HepG2 (cell line): ENCODE results near the gene FOXK2. TPM values are rescaled to one million over a fixed set of nuclear protein-coding genes. Genes with fewer than 3 reads are reported as not detected.

Experiments
- ARNT ChIP-seq: fragments of 450-650 bp; IDR thresholded peaks from 2 replicates; pipeline ENCODE4 v1.6.1; 2017
- CREM ChIP-seq, 2 experiments: sonication (generic) in 1 of 2; formaldehyde crosslinking in 1 of 2; IDR thresholded peaks; 2 replicates each; pipeline versions ENCODE4 v1.4.0 to v1.6.1; 2016 to 2020; ENCODE audit warnings: antibody characterized with exemption in 1 of 2, mild to moderate bottlenecking in 1 of 2, missing genetic modification reagents in 1 of 2
- GATAD1 ChIP-seq: IDR thresholded peaks from 2 replicates; pipeline ENCODE4 v1.6.1; 2016; ENCODE audit warnings: missing genetic modification reagents, missing compliant biosample characterization
- KLF9 ChIP-seq: IDR thresholded peaks from 2 replicates; pipeline ENCODE4 v1.6.1; 2016; ENCODE audit warnings: low read depth
- KMT2A ChIP-seq: sonication (generic); formaldehyde crosslinking; IDR thresholded peaks from 2 replicates; pipeline ENCODE4 v1.4.0; 2020; ENCODE audit warnings: missing genetic modification reagents
- LRRFIP1 ChIP-seq: sonication (generic); formaldehyde crosslinking; conservative IDR thresholded peaks from 2 replicates; pipeline ENCODE4 v1.4.0; 2020; ENCODE audit warnings: missing genetic modification reagents
- NCOA1 ChIP-seq: sonication (generic); formaldehyde crosslinking; IDR thresholded peaks from 2 replicates; pipeline ENCODE4 v1.9.0; 2021; ENCODE audit warnings: missing genetic modification reagents
- POLR2AphosphoS2 ChIP-seq: IDR thresholded peaks from 2 replicates; pipeline ENCODE4 v1.6.1; 2011; ENCODE audit warnings: low read depth, low read length, improper control_type of control experiment
- TEAD2 ChIP-seq: sonication (generic); formaldehyde crosslinking; IDR thresholded peaks from 2 replicates; pipeline ENCODE4 v1.9.0; 2021; ENCODE audit warnings: missing genetic modification reagents
- ZNF205 ChIP-seq: IDR thresholded peaks from 2 replicates; pipeline ENCODE4 v1.6.1; 2018; ENCODE audit warnings: missing biosample characterization, missing genetic modification reagents
- ZNF362 ChIP-seq: sonication (generic); formaldehyde crosslinking; IDR thresholded peaks from 2 replicates; pipeline ENCODE4 v1.4.0; 2020; ENCODE audit warnings: missing genetic modification reagents, mild to moderate bottlenecking, borderline replicate concordance
- ZNF749 ChIP-seq: sonication (generic); formaldehyde crosslinking; IDR thresholded peaks from 2 replicates; pipeline ENCODE4 v1.8.0; 2022; ENCODE audit warnings: mild to moderate bottlenecking, missing genetic modification reagents, moderate library complexity, borderline replicate concordance
- polyA plus RNA-seq, 8 experiments: library from polyadenylated mRNA; depleted of rRNA in 3 of 8; stranded (reverse) in 7 of 8; unstranded in 1 of 8; fragments of >200 nt; fragmentation: Illumina TruSeq in 4 of 8; extraction: Trizol in 4 of 8; gene quantifications; 2 replicates each; pipeline versions ENCODE4 v1.2.1 to v1.2.3, GENCODE V29; 2011 to 2016; ENCODE audit warnings: low read depth in 4 of 8, missing spikeins in 1 of 8, mixed read lengths in 1 of 8; ENCODE audit not compliant: insufficient read depth in 1 of 8
- total RNA-seq, 5 experiments: library from RNA; depleted of rRNA; stranded (reverse); fragments of >200 nt; fragmentation: Illumina TruSeq; extraction: Trizol; gene quantifications; 2 replicates each; pipeline ENCODE4 v1.2.3, GENCODE V29; 2016; ENCODE audit warnings: low read depth in 1 of 5
- TF ChIP-seq, protein P1 (sequence below): sonication (generic); formaldehyde crosslinking; IDR thresholded peaks from 2 replicates; pipeline ENCODE4 v1.4.0; 2020; ENCODE audit warnings: missing genetic modification reagents, borderline replicate concordance
- TF ChIP-seq, protein P2 (sequence below): sonication (generic); formaldehyde crosslinking; IDR thresholded peaks from 2 replicates; pipeline ENCODE4 v1.4.0; 2020; ENCODE audit warnings: missing genetic modification reagents, borderline replicate concordance
- TF ChIP-seq, protein P3 (sequence below): sonication (generic); formaldehyde crosslinking; IDR thresholded peaks from 2 replicates; pipeline ENCODE4 v1.8.0; 2022; ENCODE audit warnings: mild to moderate bottlenecking, missing genetic modification reagents, moderate library complexity
- TF ChIP-seq, protein P4 (sequence below): sonication (generic); formaldehyde crosslinking; IDR thresholded peaks from 2 replicates; pipeline ENCODE4 v1.5.0; 2020; ENCODE audit warnings: missing genetic modification reagents, mild to moderate bottlenecking, borderline replicate concordance

Gene FOXK2
- total and polyA plus RNA-seq, 2 of the 13 experiments (the other 11 are each of a cell fraction or from before 2014, with no cell fraction given) = 67.1 to 67.2 TPM

GRCh38 chr17:82517230-82517865 lies 2.2 kb upstream of the FOXK2 start (continued):
- TF ChIP-seq, protein P1, sequence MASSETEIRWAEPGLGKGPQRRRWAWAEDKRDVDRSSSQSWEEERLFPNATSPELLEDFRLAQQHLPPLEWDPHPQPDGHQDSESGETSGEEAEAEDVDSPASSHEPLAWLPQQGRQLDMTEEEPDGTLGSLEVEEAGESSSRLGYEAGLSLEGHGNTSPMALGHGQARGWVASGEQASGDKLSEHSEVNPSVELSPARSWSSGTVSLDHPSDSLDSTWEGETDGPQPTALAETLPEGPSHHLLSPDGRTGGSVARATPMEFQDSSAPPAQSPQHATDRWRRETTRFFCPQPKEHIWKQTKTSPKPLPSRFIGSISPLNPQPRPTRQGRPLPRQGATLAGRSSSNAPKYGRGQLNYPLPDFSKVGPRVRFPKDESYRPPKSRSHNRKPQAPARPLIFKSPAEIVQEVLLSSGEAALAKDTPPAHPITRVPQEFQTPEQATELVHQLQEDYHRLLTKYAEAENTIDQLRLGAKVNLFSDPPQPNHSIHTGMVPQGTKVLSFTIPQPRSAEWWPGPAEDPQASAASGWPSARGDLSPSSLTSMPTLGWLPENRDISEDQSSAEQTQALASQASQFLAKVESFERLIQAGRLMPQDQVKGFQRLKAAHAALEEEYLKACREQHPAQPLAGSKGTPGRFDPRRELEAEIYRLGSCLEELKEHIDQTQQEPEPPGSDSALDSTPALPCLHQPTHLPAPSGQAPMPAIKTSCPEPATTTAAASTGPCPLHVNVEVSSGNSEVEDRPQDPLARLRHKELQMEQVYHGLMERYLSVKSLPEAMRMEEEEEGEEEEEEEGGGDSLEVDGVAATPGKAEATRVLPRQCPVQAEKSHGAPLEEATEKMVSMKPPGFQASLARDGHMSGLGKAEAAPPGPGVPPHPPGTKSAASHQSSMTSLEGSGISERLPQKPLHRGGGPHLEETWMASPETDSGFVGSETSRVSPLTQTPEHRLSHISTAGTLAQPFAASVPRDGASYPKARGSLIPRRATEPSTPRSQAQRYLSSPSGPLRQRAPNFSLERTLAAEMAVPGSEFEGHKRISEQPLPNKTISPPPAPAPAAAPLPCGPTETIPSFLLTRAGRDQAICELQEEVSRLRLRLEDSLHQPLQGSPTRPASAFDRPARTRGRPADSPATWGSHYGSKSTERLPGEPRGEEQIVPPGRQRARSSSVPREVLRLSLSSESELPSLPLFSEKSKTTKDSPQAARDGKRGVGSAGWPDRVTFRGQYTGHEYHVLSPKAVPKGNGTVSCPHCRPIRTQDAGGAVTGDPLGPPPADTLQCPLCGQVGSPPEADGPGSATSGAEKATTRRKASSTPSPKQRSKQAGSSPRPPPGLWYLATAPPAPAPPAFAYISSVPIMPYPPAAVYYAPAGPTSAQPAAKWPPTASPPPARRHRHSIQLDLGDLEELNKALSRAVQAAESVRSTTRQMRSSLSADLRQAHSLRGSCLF (CRISPR knock-in tag) = no peak
- TF ChIP-seq ZNF205 (CRISPR knock-in tag) = peak; percentile 91
- TF ChIP-seq KMT2A (CRISPR knock-in tag) = peak; percentile 73
- TF ChIP-seq TEAD2 (CRISPR knock-in tag) = no peak
- 0 out of 2 replicates have a peak, but pooled peaks have one; percentile 63 for TF ChIP-seq KLF9
- no peak for TF ChIP-seq LRRFIP1 (CRISPR knock-in tag)
- no peak for TF ChIP-seq NCOA1 (CRISPR knock-in tag)
- no peak for TF ChIP-seq ZNF749 (CRISPR knock-in tag)
- TF ChIP-seq, protein P2, sequence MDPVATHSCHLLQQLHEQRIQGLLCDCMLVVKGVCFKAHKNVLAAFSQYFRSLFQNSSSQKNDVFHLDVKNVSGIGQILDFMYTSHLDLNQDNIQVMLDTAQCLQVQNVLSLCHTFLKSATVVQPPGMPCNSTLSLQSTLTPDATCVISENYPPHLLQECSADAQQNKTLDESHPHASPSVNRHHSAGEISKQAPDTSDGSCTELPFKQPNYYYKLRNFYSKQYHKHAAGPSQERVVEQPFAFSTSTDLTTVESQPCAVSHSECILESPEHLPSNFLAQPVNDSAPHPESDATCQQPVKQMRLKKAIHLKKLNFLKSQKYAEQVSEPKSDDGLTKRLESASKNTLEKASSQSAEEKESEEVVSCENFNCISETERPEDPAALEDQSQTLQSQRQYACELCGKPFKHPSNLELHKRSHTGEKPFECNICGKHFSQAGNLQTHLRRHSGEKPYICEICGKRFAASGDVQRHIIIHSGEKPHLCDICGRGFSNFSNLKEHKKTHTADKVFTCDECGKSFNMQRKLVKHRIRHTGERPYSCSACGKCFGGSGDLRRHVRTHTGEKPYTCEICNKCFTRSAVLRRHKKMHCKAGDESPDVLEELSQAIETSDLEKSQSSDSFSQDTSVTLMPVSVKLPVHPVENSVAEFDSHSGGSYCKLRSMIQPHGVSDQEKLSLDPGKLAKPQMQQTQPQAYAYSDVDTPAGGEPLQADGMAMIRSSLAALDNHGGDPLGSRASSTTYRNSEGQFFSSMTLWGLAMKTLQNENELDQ (CRISPR knock-in tag) = peak; percentile 73; the same call in 1 of the 2 replicates
- TF ChIP-seq, protein P3, sequence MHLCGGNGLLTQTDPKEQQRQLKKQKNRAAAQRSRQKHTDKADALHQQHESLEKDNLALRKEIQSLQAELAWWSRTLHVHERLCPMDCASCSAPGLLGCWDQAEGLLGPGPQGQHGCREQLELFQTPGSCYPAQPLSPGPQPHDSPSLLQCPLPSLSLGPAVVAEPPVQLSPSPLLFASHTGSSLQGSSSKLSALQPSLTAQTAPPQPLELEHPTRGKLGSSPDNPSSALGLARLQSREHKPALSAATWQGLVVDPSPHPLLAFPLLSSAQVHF (CRISPR knock-in tag) = no peak
- TF ChIP-seq, protein P4, sequence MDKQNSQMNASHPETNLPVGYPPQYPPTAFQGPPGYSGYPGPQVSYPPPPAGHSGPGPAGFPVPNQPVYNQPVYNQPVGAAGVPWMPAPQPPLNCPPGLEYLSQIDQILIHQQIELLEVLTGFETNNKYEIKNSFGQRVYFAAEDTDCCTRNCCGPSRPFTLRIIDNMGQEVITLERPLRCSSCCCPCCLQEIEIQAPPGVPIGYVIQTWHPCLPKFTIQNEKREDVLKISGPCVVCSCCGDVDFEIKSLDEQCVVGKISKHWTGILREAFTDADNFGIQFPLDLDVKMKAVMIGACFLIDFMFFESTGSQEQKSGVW (CRISPR knock-in tag) = no peak
- no peak for TF ChIP-seq ARNT
- TF ChIP-seq GATAD1 (CRISPR knock-in tag) = peak; percentile 65
- peak; percentile 68; the same call in 1 of the 2 replicates for TF ChIP-seq ZNF362 (CRISPR knock-in tag)
- no peak for TF ChIP-seq POLR2AphosphoS2
- TF ChIP-seq CREM (IDR thresholded peaks at IDR 0.05) = peak; percentile 64
- no peak for TF ChIP-seq CREM (CRISPR knock-in tag; IDR thresholded peaks at IDR 0.05)
